BJ (cell line): ENCODE results near the gene ELFN1. TPM values are rescaled to one million over a fixed set of nuclear protein-coding genes. Genes with fewer than 3 reads are reported as not detected.

Experiments used
- CTCF ChIA-PET: fragments of 350-600 bp; formaldehyde crosslinking; extraction: SDS; loops from one replicate; lab custom pipeline; 2021; ENCODE audit warnings: antibody characterized with exemption, inconsistent platforms; lab: Yijun Ruan, JAX
- POLR2A ChIA-PET: fragments of 300-600 bp; sonication (Branson Sonifier 250); formaldehyde crosslinking; extraction: SDS; loops from one replicate; lab custom pipeline; 2021; ENCODE audit warnings: antibody characterized with exemption; lab: Charles Lee
- DNase-seq: peaks from one replicate; pipeline ENCODE4 v3.0.0-alpha.2; 2011; ENCODE audit warnings: low read depth
- H3K27me3 ChIP-seq: 2 replicates; pipeline ENCODE4 v1.6.0; 2011; ENCODE audit warnings: low read length; ENCODE audit not compliant: control insufficient read depth, insufficient read depth
- H3K36me3 ChIP-seq: 2 replicates; pipeline ENCODE4 v1.5.1; 2011; ENCODE audit warnings: low read length; ENCODE audit not compliant: control insufficient read depth, insufficient read depth
- H3K4me3 ChIP-seq: 2 replicates; pipeline ENCODE4 v1.5.1; 2011; ENCODE audit warnings: low read depth, mild to moderate bottlenecking, control low read depth, low read length
- CTCF ChIP-seq: IDR thresholded peaks from 2 replicates; pipeline ENCODE4 v1.5.1; 2011; ENCODE audit warnings: low read depth, mild to moderate bottlenecking, control low read depth, inconsistent platforms, low read length, moderate library complexity; ENCODE audit not compliant: insufficient read depth
- polyA plus RNA-seq: library from polyadenylated mRNA; depleted of rRNA; stranded (reverse); fragments of >200 nt; gene quantifications from 2 replicates; pipeline ENCODE4 v1.2.3, GENCODE V29; 2011

Gene ELFN1
- polyA plus RNA-seq, 1 experiment = 1.7 TPM

GRCh38 chr7:1750541-1751021 is 80.5 kb downstream of the ELFN1 start:
- Histone ChIP-seq H3K27me3 (peaks cover 9% of the 10 kb centered on the region), H3K4me3 (no peak overlapping the region), H3K36me3 (no peaks in the 10 kb centered on the region)
- POLR2A ChIA-PET = no interaction called here
- no peak for TF ChIP-seq CTCF
- CTCF ChIA-PET = no interaction called here
- DNase-seq = no peak

- DNase-seq = no peak
- peaks cover 9% of the 10 kb centered on the region for H3K27me3 ChIP-seq
- ChIA-PET CTCF (no interaction called here), POLR2A (no interaction called here)
- H3K4me3 ChIP-seq = no peak overlapping the region
- H3K36me3 ChIP-seq = no peaks in the 10 kb centered on the region
- TF ChIP-seq CTCF = no peak
Observed at GRCh38 chr7:1752111-1752510, 82.0 kb downstream of the ELFN1 start.

GRCh38 chr7:1752771-1753563 is 82.9 kb downstream of the ELFN1 start:
- H3K27me3 ChIP-seq = peaks cover 9% of the 10 kb centered on the region
- ChIA-PET CTCF (no interaction called here), POLR2A (no interaction called here)
- no peak for DNase-seq
- no peaks in the 10 kb centered on the region for H3K36me3 ChIP-seq
- TF ChIP-seq CTCF = no peak
- H3K4me3 ChIP-seq = no peak overlapping the region

GRCh38 chr7:1753564-1753867 is 83.4 kb downstream of the ELFN1 start:
- no peak for TF ChIP-seq CTCF
- no peaks in the 10 kb centered on the region for H3K36me3 ChIP-seq
- POLR2A ChIA-PET = no interaction called here
- H3K27me3 ChIP-seq = peaks cover 9% of the 10 kb centered on the region
- no peak overlapping the region for H3K4me3 ChIP-seq
- DNase-seq = no peak
- CTCF ChIA-PET = no interaction called here

GRCh38 chr7:1754345-1754908 is 84.3 kb downstream of the ELFN1 start:
- TF ChIP-seq CTCF = no peak
- Histone ChIP-seq H3K27me3 (peaks cover 6% of the 10 kb centered on the region), H3K36me3 (no peaks in the 10 kb centered on the region), H3K4me3 (no peak overlapping the region)
- POLR2A ChIA-PET = no interaction called here
- no peak for DNase-seq
- CTCF ChIA-PET = no interaction called here
